GM12801 (cell line): ENCODE data around the gene COL13A1.

Source experiments
- TF ChIP-seq, protein P1 (sequence below): IDR thresholded peaks from one replicate; pipeline ENCODE4 v1.5.1; 2011; ENCODE audit warnings: control low read depth; ENCODE audit not compliant: insufficient read length; ENCODE audit errors: extremely low read depth

COL13A1 gene

DNA sequence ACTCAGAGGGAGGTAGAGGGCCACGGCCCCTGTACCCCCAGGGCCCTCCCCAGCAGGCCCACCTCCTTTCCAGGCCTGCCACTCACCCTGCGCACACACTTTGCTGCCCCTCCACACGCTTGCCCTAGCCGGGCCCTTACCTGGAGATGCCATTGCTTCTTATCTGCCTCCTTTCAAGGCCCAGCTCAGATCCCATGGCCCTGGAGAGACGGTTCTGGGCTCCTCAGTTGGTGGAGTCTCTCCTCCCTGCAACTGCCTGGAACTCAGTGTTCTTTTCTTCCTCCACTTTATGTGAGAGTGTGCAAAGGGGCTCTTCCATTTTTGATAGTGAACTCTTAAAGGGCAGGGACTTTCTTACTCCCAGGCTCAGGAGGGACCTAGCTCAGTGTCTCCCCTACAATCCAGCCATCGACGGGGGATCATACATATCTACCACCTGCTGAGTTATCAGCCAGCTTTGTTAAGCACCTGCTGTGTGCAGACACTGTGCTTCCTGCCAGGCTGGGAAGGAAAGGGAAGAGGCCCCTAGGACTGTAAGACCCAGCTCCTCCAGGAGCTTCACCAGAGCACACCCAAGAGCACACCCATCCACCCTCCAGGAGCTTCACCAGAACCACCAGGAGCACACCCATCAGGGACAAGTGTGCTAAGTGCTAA, 161.6 kb downstream of the COL13A1 start:
- TF ChIP-seq, protein P1, sequence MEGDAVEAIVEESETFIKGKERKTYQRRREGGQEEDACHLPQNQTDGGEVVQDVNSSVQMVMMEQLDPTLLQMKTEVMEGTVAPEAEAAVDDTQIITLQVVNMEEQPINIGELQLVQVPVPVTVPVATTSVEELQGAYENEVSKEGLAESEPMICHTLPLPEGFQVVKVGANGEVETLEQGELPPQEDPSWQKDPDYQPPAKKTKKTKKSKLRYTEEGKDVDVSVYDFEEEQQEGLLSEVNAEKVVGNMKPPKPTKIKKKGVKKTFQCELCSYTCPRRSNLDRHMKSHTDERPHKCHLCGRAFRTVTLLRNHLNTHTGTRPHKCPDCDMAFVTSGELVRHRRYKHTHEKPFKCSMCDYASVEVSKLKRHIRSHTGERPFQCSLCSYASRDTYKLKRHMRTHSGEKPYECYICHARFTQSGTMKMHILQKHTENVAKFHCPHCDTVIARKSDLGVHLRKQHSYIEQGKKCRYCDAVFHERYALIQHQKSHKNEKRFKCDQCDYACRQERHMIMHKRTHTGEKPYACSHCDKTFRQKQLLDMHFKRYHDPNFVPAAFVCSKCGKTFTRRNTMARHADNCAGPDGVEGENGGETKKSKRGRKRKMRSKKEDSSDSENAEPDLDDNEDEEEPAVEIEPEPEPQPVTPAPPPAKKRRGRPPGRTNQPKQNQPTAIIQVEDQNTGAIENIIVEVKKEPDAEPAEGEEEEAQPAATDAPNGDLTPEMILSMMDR: no peak

DNA sequence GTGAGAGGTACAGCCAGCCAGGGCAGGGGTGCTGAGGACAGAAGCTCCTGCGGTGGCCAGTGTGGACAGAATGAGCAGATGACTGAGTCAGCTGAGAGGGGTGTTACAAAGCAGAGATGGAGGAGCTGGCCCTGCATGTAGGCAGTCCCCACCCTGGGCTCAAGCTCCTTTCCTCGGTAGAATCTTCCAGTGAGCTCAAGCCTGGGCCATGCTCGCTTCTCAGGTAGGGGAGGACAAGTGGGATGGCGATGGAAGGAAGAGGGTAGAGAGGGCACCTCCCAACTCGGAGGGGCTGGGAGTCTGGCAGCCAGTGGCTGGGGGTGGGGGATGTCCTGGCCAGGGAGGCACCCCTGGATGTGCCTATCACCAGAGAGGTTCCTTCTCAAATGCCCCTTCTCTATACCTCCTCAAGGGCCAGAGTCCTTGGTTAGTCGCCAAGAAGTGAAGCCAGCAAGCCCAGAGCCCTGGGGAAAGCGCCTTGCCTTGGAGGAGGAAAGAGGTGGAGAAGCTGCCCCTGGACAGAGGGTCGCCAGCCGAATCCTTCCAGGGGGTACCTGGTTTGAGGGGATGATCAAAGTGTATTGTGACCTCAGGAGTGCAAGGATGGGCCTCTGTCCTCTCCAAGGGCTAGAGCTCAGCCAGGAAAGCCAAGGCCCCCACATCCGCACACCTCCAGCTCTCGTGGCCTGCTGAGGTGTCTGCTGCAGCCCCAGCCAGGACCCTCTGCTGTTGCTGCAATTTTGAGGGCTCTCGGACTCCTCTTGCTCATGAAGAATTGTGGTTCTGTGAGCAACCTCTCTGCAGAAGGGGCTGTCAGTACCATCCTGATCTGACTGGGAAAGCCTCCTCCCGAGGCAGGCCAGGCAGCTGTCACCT, 162.4 kb downstream of the COL13A1 start:
- TF ChIP-seq, protein P1: no peak

DNA sequence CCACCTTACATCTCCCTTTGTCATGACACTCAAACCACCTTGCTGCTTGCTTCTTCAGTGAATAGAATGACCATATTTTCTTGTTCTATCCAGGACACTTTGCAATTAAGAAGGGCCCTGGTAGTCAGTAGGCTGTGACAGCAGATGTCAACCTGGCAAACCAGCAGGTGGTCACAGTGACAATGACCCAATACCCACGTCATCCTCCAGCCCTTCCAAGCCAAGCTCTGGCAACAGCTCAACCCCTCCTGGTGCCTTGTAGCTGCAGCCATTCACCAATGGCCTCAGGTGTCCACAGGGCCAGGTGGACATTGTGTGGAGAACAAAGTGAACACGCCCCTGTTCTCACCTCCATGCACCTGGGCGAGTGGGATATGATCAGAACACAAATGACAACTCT, 163.4 kb downstream of the COL13A1 start:
- TF ChIP-seq, protein P1: no peak

DNA sequence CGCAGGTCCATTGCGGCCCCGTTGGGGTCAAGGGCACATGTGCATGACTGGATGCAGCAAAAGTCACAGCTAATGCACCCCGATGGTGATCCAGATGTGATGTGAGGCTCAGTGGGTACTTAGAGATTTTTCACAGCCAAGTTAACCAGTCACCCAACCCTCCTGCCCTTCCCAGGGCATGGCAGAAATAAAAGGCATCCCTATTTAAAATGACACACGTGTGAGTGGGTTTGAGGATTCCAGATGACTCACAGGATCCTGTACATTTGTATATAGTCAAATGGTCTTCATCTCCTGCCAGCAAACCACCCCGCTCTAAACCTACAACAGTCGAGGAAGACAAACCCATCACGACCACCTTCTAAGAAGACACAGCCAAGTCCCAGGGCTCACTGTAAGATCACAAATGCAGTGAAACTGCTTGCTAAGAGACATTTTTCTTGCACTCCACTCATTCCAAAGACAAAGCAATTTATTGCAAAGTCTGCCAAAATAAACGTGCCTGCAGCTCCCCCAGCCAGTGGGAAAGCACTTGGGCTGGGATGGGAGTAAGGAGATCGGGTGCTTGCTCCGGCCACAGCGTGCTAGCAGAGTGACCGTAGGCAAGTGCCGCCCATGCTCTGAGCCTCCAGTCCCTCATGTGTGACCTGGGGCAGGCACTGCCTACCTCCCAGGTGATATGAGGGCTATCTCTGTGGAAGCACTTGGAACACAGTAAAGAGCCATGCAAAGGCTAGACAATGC, 164.4 kb downstream of the COL13A1 start:
- TF ChIP-seq, protein P1: no peak

DNA sequence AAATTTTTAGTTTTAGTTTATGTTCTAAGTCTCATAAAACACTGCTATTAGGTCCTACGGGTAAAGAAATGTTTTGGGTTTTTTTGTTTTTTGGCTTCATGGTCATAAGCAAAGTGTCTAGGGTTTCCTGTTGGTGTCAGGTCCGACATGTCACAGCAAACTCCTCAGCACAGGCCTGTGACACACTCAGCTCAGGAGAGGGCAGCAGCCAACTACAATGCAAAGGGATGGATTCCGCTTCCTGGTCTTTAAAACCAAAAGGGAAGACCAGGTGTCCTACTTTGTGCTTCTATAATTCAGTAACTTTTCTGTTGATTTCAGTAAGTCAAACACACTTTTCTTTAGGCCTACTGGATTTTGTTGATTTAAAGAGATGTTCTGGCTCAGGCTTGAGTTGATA, 167.1 kb downstream of the COL13A1 start:
- TF ChIP-seq, protein P1: no peak

DNA sequence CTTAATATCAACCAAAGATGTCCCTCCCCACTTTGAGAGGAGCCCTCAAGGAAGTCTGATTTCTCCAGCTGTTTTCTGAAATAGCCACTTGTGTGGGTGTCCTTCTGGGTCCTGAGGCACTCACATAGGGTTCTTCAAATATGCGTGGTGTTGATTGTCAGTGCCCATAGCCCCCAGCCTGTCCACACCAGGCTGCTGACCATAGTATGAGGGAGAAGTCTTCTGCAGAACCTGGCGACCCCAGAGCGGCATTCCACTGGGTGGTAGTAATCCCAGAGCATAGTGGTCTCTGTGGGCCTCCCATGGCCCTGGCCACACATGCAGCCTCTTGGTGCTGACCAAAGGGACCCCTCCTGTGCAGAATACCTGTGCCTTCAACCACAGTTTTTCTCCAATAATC, 168.3 kb downstream of the COL13A1 start:
- TF ChIP-seq, protein P1: no peak

DNA sequence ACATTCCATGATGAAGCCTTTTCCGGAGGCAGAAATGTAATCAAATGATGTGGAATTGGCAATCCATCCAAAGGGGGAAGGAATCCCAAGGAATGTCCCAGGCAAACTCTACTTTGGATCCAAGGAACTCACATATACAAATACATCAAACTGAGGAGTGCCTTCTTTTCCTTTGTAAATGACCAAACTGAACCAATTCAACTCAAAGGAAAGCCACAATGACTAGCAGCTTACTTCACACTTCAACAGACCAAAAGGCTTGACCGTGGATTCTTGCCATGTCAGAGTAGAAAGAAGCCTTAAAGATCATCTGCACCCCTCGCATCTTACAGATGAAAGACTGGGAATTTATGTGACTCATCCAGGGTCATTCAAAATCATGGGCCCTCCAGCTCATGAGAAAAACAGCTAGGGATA, 171.3 kb downstream of the COL13A1 start:
- TF ChIP-seq, protein P1: no peak
